Measurements from ENCODE around the gene FAM200A. TPM values are rescaled to one million over a fixed set of nuclear protein-coding genes. Genes with fewer than 3 reads are reported as not detected.
A peak's percentile ranks its signal among the peaks of the same experiment; 100 is the strongest.

FAM200A gene
- total and polyA plus RNA-seq, 2 of the 13 experiments (the other 11 are each of a cell fraction or from before 2014, with no cell fraction given): 4.7 to 6.3 TPM

- TF ChIP-seq MED1 (CRISPR knock-in tag; IDR thresholded peaks at IDR 0.05) (peak; percentile 37; the same call in 1 of the 2 replicates), SRSF9 (IDR thresholded peaks at IDR 0.05; ENCODE audit: borderline replicate concordance, insufficient read depth, low read depth, low read length, poor library complexity, severe bottlenecking) (no peak), ZNF761 (CRISPR knock-in tag; conservative IDR thresholded peaks at IDR 0.05) (peak; percentile 57; the same call in 1 of the 2 replicates), ZNF337 (CRISPR knock-in tag; IDR thresholded peaks at IDR 0.05; ENCODE audit: borderline replicate concordance, low read depth) (peak; percentile 67), BCL6 (CRISPR knock-in tag; IDR thresholded peaks at IDR 0.05) (no peak; the same call in 1 of the 2 replicates), GZF1 (CRISPR knock-in tag; IDR thresholded peaks at IDR 0.05) (peak; percentile 85), NPAS2 (CRISPR knock-in tag; IDR thresholded peaks at IDR 0.05; ENCODE audit: borderline replicate concordance) (no peak), TRAFD1 (CRISPR knock-in tag; IDR thresholded peaks at IDR 0.05; ENCODE audit: borderline replicate concordance) (peak; percentile 62; the same call in 1 of the 2 replicates), DRAP1 (CRISPR knock-in tag; IDR thresholded peaks at IDR 0.05) (peak; percentile 85), ZFYVE20 (CRISPR knock-in tag; IDR thresholded peaks at IDR 0.05; ENCODE audit: borderline replicate concordance, low read depth) (no peak), ZNF343 (CRISPR knock-in tag; IDR thresholded peaks at IDR 0.05) (no peak), GPN1 (CRISPR knock-in tag; IDR thresholded peaks at IDR 0.05; ENCODE audit: borderline replicate concordance) (no peak), PCBP1 (IDR thresholded peaks at IDR 0.05; ENCODE audit: borderline replicate concordance, low read depth, low read length) (no peak), CEBPG (CRISPR knock-in tag; IDR thresholded peaks at IDR 0.05) (peak; percentile 62), CENPBD1 (CRISPR knock-in tag; IDR thresholded peaks at IDR 0.05; ENCODE audit: borderline replicate concordance, low read depth) (no peak), ZNF274 (CRISPR knock-in tag; IDR thresholded peaks at IDR 0.05) (peak; percentile 81), ZNF12 (CRISPR knock-in tag; IDR thresholded peaks at IDR 0.05) (peak; percentile 37; the same call in 1 of the 2 replicates), KLF16 (CRISPR knock-in tag; IDR thresholded peaks at IDR 0.05) (peak in 1 of 2 experiments; percentile 90; a peak in 1 of 4 replicates), ZBTB43 (CRISPR knock-in tag; conservative IDR thresholded peaks at IDR 0.05) (no peak), SMARCE1 (IDR thresholded peaks at IDR 0.05; ENCODE audit: borderline replicate concordance) (no peak), POLR2G (IDR thresholded peaks at IDR 0.05; ENCODE audit: low read depth, low read length) (peak; percentile 91), HMGA1 (CRISPR knock-in tag; conservative IDR thresholded peaks at IDR 0.05) (no peak), HNF1B (CRISPR knock-in tag; IDR thresholded peaks at IDR 0.05) (peak; percentile 77), ZNF333 (CRISPR knock-in tag; IDR thresholded peaks at IDR 0.05; ENCODE audit: borderline replicate concordance) (no peak; the same call in 1 of the 2 replicates)
Measured at GRCh38 chr7:99499721-99500636, 51.9 kb downstream of the FAM200A start, which contains the start of gene ZNF394 (continued).

All from HepG2 (cell line).